Left ventricle myocardium superior (tissue), 1 donor: ENCODE measurements around the gene TARM1. TPM values are rescaled to one million over a fixed set of nuclear protein-coding genes. Genes with fewer than 3 reads are reported as not detected.

Experiments used
- ATAC-seq: fragments of 200-7000 bp; cut with Tn5 transposase; one replicate; pipeline ENCODE4 v1.9.1; 2020; ENCODE audit warnings: mild to moderate bottlenecking, moderate library complexity
- DNase-seq: peaks from one replicate; pipeline ENCODE4 v3.0.0-alpha.2; 2020
- intact Hi-C: fragments of 100-400 bp; cut with micrococcal nuclease; formaldehyde crosslinking; loops from one replicate; pipeline ENCODE4 v1.11.0; 2022
- long read RNA-seq: library from polyadenylated mRNA; unstranded; transcript quantifications from one replicate; pipeline ENCODE4 v2.0.0, GENCODE V29; 2021
- total RNA-seq: library from RNA; stranded (reverse); fragmentation: NEBNext Ultra II Directional; extraction: Animal tissue kit (Norgen Biotek cat#: 25700); gene quantifications from one replicate; pipeline ENCODE4 v1.2.1, GENCODE V29; 2021
- donor health status: DM: no; HTN: yes; CAD: no; lungs with severe emphysema.

The TARM1 gene
- not detected for total RNA-seq
- long read RNA-seq, result 0 reads

GRCh38 chr19:54081032-54081431, at the start of gene TARM1:
Gene TARM1 (minus strand): TSS chr19:54081365. CDS start chr19:54081340, 25 bp downstream.
- ATAC-seq (no peak), DNase-seq (no peak)

GRCh38 chr19:54129617-54129996, 48.4 kb upstream of the TARM1 start:
- ATAC-seq (no peak), DNase-seq (no peak)
- intact Hi-C loops, result no loop called here

More at GRCh38 chr19:54081032-54081431, at the start of gene TARM1:
- intact Hi-C loops, result no loop called here

- ATAC-seq (no peak), DNase-seq (no peak)
- intact Hi-C loops, result no loop called here
Observed at GRCh38 chr19:54128796-54129616, 47.8 kb upstream of the TARM1 start.

GRCh38 chr19:54128441-54128725, 47.2 kb upstream of the TARM1 start:
- DNase-seq (no peak), ATAC-seq (no peak)
- intact Hi-C loops, result no loop called here

- intact Hi-C loops, result no loop called here
- DNase-seq (no peak), ATAC-seq (no peak)
Observed at GRCh38 chr19:54127688-54128440, 46.7 kb upstream of the TARM1 start.

- DNase-seq (no peak), ATAC-seq (no peak)
- intact Hi-C loops, result no loop called here
Observed at GRCh38 chr19:54125713-54126112, 44.5 kb upstream of the TARM1 start.

GRCh38 chr19:54124393-54124792, 43.2 kb upstream of the TARM1 start:
- ATAC-seq (no peak), DNase-seq (no peak)
- intact Hi-C loops, result no loop called here

- no peak for ATAC-seq
- intact Hi-C loops, result no loop called here
- DNase-seq, result no peak
Observed at GRCh38 chr19:54123682-54124081, 42.5 kb upstream of the TARM1 start.

GRCh38 chr19:54121259-54121658, 40.1 kb upstream of the TARM1 start:
- DNase-seq (no peak), ATAC-seq (no peak)

GRCh38 chr19:54115109-54116063, 34.2 kb upstream of the TARM1 start, which contains the start of the genes PRPF31 and TFPT:
Gene PRPF31 (plus strand): TSS chr19:54115754. CDS start chr19:54118279, 2,525 bp downstream.
Gene TFPT (minus strand): TSS chr19:54115657. CDS start chr19:54115269, 388 bp downstream.
- intact Hi-C loops, result no loop called here
- peak; percentile 96 for DNase-seq
- ATAC-seq, result peak; percentile 95

More at GRCh38 chr19:54121259-54121658, 40.1 kb upstream of the TARM1 start:
- intact Hi-C loops, result no loop called here

- ATAC-seq, result peak; percentile 5
- DNase-seq, result no peak
- intact Hi-C loops, result no loop called here
Observed at GRCh38 chr19:54114340-54115108, 33.4 kb upstream of the TARM1 start.

- intact Hi-C loops, result no loop called here
- ATAC-seq (no peak), DNase-seq (no peak)
Observed at GRCh38 chr19:54109651-54110050, 28.5 kb upstream of the TARM1 start.

GRCh38 chr19:54108496-54108895, 27.3 kb upstream of the TARM1 start:
- no peak for ATAC-seq
- intact Hi-C loops, result no loop called here
- DNase-seq, result no peak

- DNase-seq, result no peak
- intact Hi-C loops, result no loop called here
- no peak for ATAC-seq
Observed at GRCh38 chr19:54107876-54108490, 26.8 kb upstream of the TARM1 start.

- intact Hi-C loops, result no loop called here
- no peak for ATAC-seq
- DNase-seq, result no peak
Observed at GRCh38 chr19:54106716-54107115, 25.6 kb upstream of the TARM1 start.

GRCh38 chr19:54105796-54106195, 24.6 kb upstream of the TARM1 start:
- ATAC-seq, result no peak
- intact Hi-C loops, result no loop called here
- no peak for DNase-seq

- intact Hi-C loops, result no loop called here
- DNase-seq, result no peak
- no peak for ATAC-seq
Observed at GRCh38 chr19:54104998-54105715, 24.0 kb upstream of the TARM1 start.
